Measurements from ENCODE around the gene RAX2. TPM values are rescaled to one million over a fixed set of nuclear protein-coding genes. Genes with fewer than 3 reads are reported as not detected.

RAX2 gene
- total RNA-seq, 1 experiment from 2014 or later: not detected

GRCh38 chr19:3767050-3767449 is 5.0 kb downstream of the RAX2 start:
- ATAC-seq: no peak
- POLR2A ChIA-PET: no interaction called here
- peaks cover 0 to 5% of the 10 kb centered on the region in 2 experiments; a peak in 2 of 4 replicates for H3K36me3 ChIP-seq (ENCODE audit: control insufficient read depth in 1 of 2, insufficient read depth in 2 of 2, low read length in 2 of 2)

More at GRCh38 chr19:3767050-3767449, 5.0 kb downstream of the RAX2 start:
- H3K4me1 ChIP-seq (ENCODE audit: control insufficient read depth in 1 of 2, insufficient read depth in 2 of 2, low read length in 2 of 2): peaks cover 3 to 5% of the 10 kb centered on the region in 2 experiments; a peak in 2 of 4 replicates
- BruUV-seq (replicated peaks): no TSS peak
- H3K9me2 ChIP-seq (ENCODE audit: insufficient read depth): no peaks in the 10 kb centered on the region
- H3K9me3 ChIP-seq (ENCODE audit: control insufficient read depth in 1 of 2, insufficient read depth in 1 of 2, low read depth in 1 of 2, low read length in 2 of 2): no peaks in the 10 kb centered on the region
- H3K27me3 ChIP-seq (ENCODE audit: insufficient read depth, low read length): no peaks in the 10 kb centered on the region
- H3K4me3 ChIP-seq (replicated peaks in 1 of 2; ENCODE audit: low read depth in 1 of 2, low read length in 2 of 2): no peak overlapping the region
- TF ChIP-seq JUND (IDR thresholded peaks at IDR 0.05): no peak
- no peak for TF ChIP-seq SRF (IDR thresholded peaks at IDR 0.05; ENCODE audit: low read depth)
- no peak for TF ChIP-seq RAD21 (IDR thresholded peaks at IDR 0.05; ENCODE audit: low read depth)
- TF ChIP-seq ATF3 (IDR thresholded peaks at IDR 0.05): no peak
- TF ChIP-seq POLR2A (IDR thresholded peaks at IDR 0.05; ENCODE audit: borderline replicate concordance, extremely low read depth, insufficient read depth, insufficient read length): no peak
- no peak for TF ChIP-seq YY1 (IDR thresholded peaks at IDR 0.05; ENCODE audit: extremely low read depth, insufficient replicate concordance, low read depth, low read length)
- TF ChIP-seq ZNF274 (IDR thresholded peaks at IDR 0.05; ENCODE audit: low read depth, low read length): no peak
- TF ChIP-seq CEBPB (IDR thresholded peaks at IDR 0.05; ENCODE audit: low read depth): no peak
- TF ChIP-seq CTCF (IDR thresholded peaks at IDR 0.05 in 2 of 3, conservative IDR thresholded peaks at IDR 0.05 in 1 of 3; ENCODE audit: borderline replicate concordance in 1 of 3, insufficient read depth in 1 of 3, low read depth in 2 of 3, low read length in 2 of 3): no peak
- no peak overlapping the region for H3K27ac ChIP-seq (ENCODE audit: low read depth, low read length)
- H3K79me2 ChIP-seq (ENCODE audit: insufficient read depth, low read length): peaks cover 6% of the 10 kb centered on the region
- DNase-seq (ENCODE audit: low read depth, low spot score): no peak
- H3K4me2 ChIP-seq (ENCODE audit: low read length): no peak overlapping the region
- no peak overlapping the region for H2AFZ ChIP-seq (ENCODE audit: low read depth, low read length, poor library complexity, severe bottlenecking)
- ChIA-PET CTCF (no interaction called here), RAD21 (ENCODE audit: low non-redundant PET in 1 of 2, low total read pairs in 2 of 2, uncharacterized antibody in 2 of 2, unreplicated experiment in 2 of 2) (no interaction called here)
- no peaks in the 10 kb centered on the region for H4K20me1 ChIP-seq (ENCODE audit: insufficient read depth)
- no peak overlapping the region for H3K9ac ChIP-seq (ENCODE audit: low read length)
- intact Hi-C loops (cut with micrococcal nuclease): no loop called here

Data from HCT116 (cell line).